SK-N-SH treated with all-trans-retinoic acid at 6 μM for 48 hours (cell line): ENCODE data around the gene USP40.

Source experiments
- ISL1 ChIP-seq: fragments of 250-450 bp; sonication (Bioruptor Pico); IDR thresholded peaks from 2 replicates; pipeline ENCODE4 v2.1.2; 2022; ENCODE audit warnings: mild to moderate bottlenecking, moderate library complexity
- ZFP3 ChIP-seq: fragments of 250-450 bp; sonication (Bioruptor Pico); IDR thresholded peaks from 2 replicates; pipeline ENCODE4 v1.5.0; 2020; ENCODE audit warnings: mild to moderate bottlenecking, moderate library complexity

- no peak for TF ChIP-seq ISL1
- TF ChIP-seq ZFP3 (CRISPR knock-in tag), result no peak
These were observed 30.9 kb upstream of the USP40 start for GRCh38 chr2:233597522-233597921.
